Natural killer cell treated with Interleukin-12 subunit alpha and Interleukin-12 subunit beta and Interleukin-15 and Interleukin-18, amount 100 ng/mL, for 72 hours (primary cell): ENCODE data around the gene SEC14L5. TPM values are rescaled to one million over a fixed set of nuclear protein-coding genes. Genes with fewer than 3 reads are reported as not detected.
A peak's percentile ranks its signal among the peaks of the same experiment; 100 is the strongest.
"Not testable (repeated sequence)": the region's sequence is repeated elsewhere in the genome, so short reads cannot be mapped to it uniquely, and the experiment has no call there.

Source experiments
- ATAC-seq, 2 donors: fragments of 150-1000 bp; cut with Tn5 transposase in 1 of 2; sonication (Bioruptor Pico), chemical (Tn5 transposase) in 1 of 2; 2 replicates each; pipeline ENCODE4 v1.10.0; 2021
- DNase-seq: peaks from one replicate; pipeline ENCODE4 v3.0.0; 2022; ENCODE audit warnings: low spot score
- H3K27ac Mint-ChIP-seq, 2 donors: 1 replicate in 1 of 2; 2 replicates in 1 of 2; pipeline ENCODE4 v1.8.0; 2022; ENCODE audit warnings: mixed read lengths in 2 of 2, mild to moderate bottlenecking in 1 of 2, moderate library complexity in 1 of 2
- H3K27me3 Mint-ChIP-seq, 2 donors: 1 replicate in 1 of 2; 2 replicates in 1 of 2; pipeline ENCODE4 v1.8.0; 2022; ENCODE audit warnings: mixed read lengths in 2 of 2
- H3K36me3 Mint-ChIP-seq: one replicate; pipeline ENCODE4 v1.8.0; 2022; ENCODE audit warnings: mixed read lengths
- H3K4me1 Mint-ChIP-seq, 2 donors: 1 replicate in 1 of 2; 2 replicates in 1 of 2; pipeline ENCODE4 v1.8.0; 2022; ENCODE audit warnings: low read depth in 2 of 2, mixed read lengths in 2 of 2, mild to moderate bottlenecking in 1 of 2
- H3K4me3 Mint-ChIP-seq: one replicate; pipeline ENCODE4 v1.8.0; 2022; ENCODE audit warnings: mixed read lengths
- H3K9me3 Mint-ChIP-seq: 2 replicates; pipeline ENCODE4 v1.8.0; 2022; ENCODE audit warnings: mixed read lengths
- total RNA-seq, 2 donors: library from RNA; stranded (reverse); gene quantifications; one replicate each; pipeline ENCODE4 v1.2.3, GENCODE V29; 2022

Gene SEC14L5
- total RNA-seq, 2 donors from 2014 or later, result not detected

- DNase-seq, result no peak
- H3K4me3 Mint-ChIP-seq, result no peak overlapping the region
- H3K27me3 Mint-ChIP-seq, result peaks cover 0 to 4% of the 10 kb centered on the region in 2 donors
- H3K27ac Mint-ChIP-seq, result no peak overlapping the region
- ATAC-seq, result no peak
- no peaks in the 10 kb centered on the region for H3K9me3 Mint-ChIP-seq
- no peaks in the 10 kb centered on the region for H3K36me3 Mint-ChIP-seq
- no peaks in the 10 kb centered on the region for H3K4me1 Mint-ChIP-seq
Observed at GRCh38 chr16:5041600-5042133, 83.5 kb downstream of the SEC14L5 start.

- no peak for DNase-seq
- Mint-ChIP-seq H3K9me3 (no peaks in the 10 kb centered on the region), H3K27me3 (peaks cover 0 to 2% of the 10 kb centered on the region in 2 donors), H3K4me3 (no peak overlapping the region), H3K27ac (no peak overlapping the region), H3K36me3 (no peaks in the 10 kb centered on the region), H3K4me1 (no peaks in the 10 kb centered on the region)
- no peak for ATAC-seq
Observed at GRCh38 chr16:5042574-5043171, 84.5 kb downstream of the SEC14L5 start.

GRCh38 chr16:5044011-5044540, 85.9 kb downstream of the SEC14L5 start:
- DNase-seq, result no peak
- no peak for ATAC-seq
- Mint-ChIP-seq H3K27ac (no peak overlapping the region), H3K9me3 (no peaks in the 10 kb centered on the region), H3K36me3 (no peaks in the 10 kb centered on the region), H3K4me1 (no peaks in the 10 kb centered on the region), H3K27me3 (peaks cover 2 to 8% of the 10 kb centered on the region in 2 donors), H3K4me3 (no peak overlapping the region)

- ATAC-seq, H3K9me3 Mint-ChIP-seq, DNase-seq, H3K27ac Mint-ChIP-seq, H3K36me3 Mint-ChIP-seq, H3K4me3 Mint-ChIP-seq, H3K4me1 Mint-ChIP-seq: not testable (repeated sequence)
- H3K27me3 Mint-ChIP-seq, result peaks cover 2 to 11% of the 10 kb centered on the region in 2 donors
Observed at GRCh38 chr16:5044581-5044980, 86.5 kb downstream of the SEC14L5 start.

GRCh38 chr16:5045499-5046115, 87.5 kb downstream of the SEC14L5 start:
- DNase-seq (no peak), ATAC-seq (no peak)
- Mint-ChIP-seq H3K36me3 (no peaks in the 10 kb centered on the region), H3K4me3 (no peak overlapping the region), H3K27me3 (peaks cover 2 to 15% of the 10 kb centered on the region in 2 donors), H3K4me1 (no peaks in the 10 kb centered on the region), H3K27ac (no peak overlapping the region), H3K9me3 (no peaks in the 10 kb centered on the region)

GRCh38 chr16:5046914-5047313, 88.8 kb downstream of the SEC14L5 start:
- H3K4me1 Mint-ChIP-seq, result no peaks in the 10 kb centered on the region
- H3K27me3 Mint-ChIP-seq, result peaks cover 2 to 15% of the 10 kb centered on the region in 2 donors
- H3K4me3 Mint-ChIP-seq, result no peak overlapping the region
- DNase-seq, result no peak
- no peak overlapping the region for H3K27ac Mint-ChIP-seq
- H3K9me3 Mint-ChIP-seq, result no peaks in the 10 kb centered on the region
- no peak for ATAC-seq
- no peaks in the 10 kb centered on the region for H3K36me3 Mint-ChIP-seq

GRCh38 chr16:5054876-5055865, 97.0 kb downstream of the SEC14L5 start:
- ATAC-seq (no peak), DNase-seq (no peak)
- peaks cover 0 to 5% of the 10 kb centered on the region in 2 donors for H3K27me3 Mint-ChIP-seq
- H3K27ac Mint-ChIP-seq, result no peak overlapping the region
- no peaks in the 10 kb centered on the region for H3K4me1 Mint-ChIP-seq
- no peaks in the 10 kb centered on the region for H3K36me3 Mint-ChIP-seq
- no peaks in the 10 kb centered on the region for H3K9me3 Mint-ChIP-seq
- H3K4me3 Mint-ChIP-seq, result no peak overlapping the region

GRCh38 chr16:5056352-5056751, 98.2 kb downstream of the SEC14L5 start:
- ATAC-seq (peak; percentile 65 to 74), DNase-seq (no peak)
- Mint-ChIP-seq H3K27ac (no peak overlapping the region), H3K4me1 (no peaks in the 10 kb centered on the region), H3K36me3 (no peaks in the 10 kb centered on the region), H3K4me3 (no peak overlapping the region), H3K27me3 (peaks cover 0 to 5% of the 10 kb centered on the region in 2 donors), H3K9me3 (no peaks in the 10 kb centered on the region)

- H3K27ac Mint-ChIP-seq, result no peak overlapping the region
- H3K27me3 Mint-ChIP-seq, result peaks cover 0 to 11% of the 10 kb centered on the region in 2 donors
- no peaks in the 10 kb centered on the region for H3K9me3 Mint-ChIP-seq
- DNase-seq, result no peak
- H3K36me3 Mint-ChIP-seq, result no peaks in the 10 kb centered on the region
- ATAC-seq, result no peak
- no peaks in the 10 kb centered on the region for H3K4me1 Mint-ChIP-seq
- no peak overlapping the region for H3K4me3 Mint-ChIP-seq
Observed at GRCh38 chr16:5058476-5058875, 100.3 kb downstream of the SEC14L5 start.

- ATAC-seq (no peak), DNase-seq (no peak)
- no peaks in the 10 kb centered on the region for H3K36me3 Mint-ChIP-seq
- H3K4me3 Mint-ChIP-seq, result no peak overlapping the region
- no peaks in the 10 kb centered on the region for H3K4me1 Mint-ChIP-seq
- H3K27me3 Mint-ChIP-seq, result peaks cover 0 to 11% of the 10 kb centered on the region in 2 donors
- no peaks in the 10 kb centered on the region for H3K9me3 Mint-ChIP-seq
- no peak overlapping the region for H3K27ac Mint-ChIP-seq
Observed at GRCh38 chr16:5059386-5060072, 101.4 kb downstream of the SEC14L5 start.

GRCh38 chr16:5060073-5060641, 102.0 kb downstream of the SEC14L5 start:
- DNase-seq, result no peak
- no peak for ATAC-seq
- H3K4me1 Mint-ChIP-seq, result no peaks in the 10 kb centered on the region
- H3K9me3 Mint-ChIP-seq, result no peaks in the 10 kb centered on the region
- peaks cover 0 to 11% of the 10 kb centered on the region in 2 donors for H3K27me3 Mint-ChIP-seq
- no peak overlapping the region for H3K4me3 Mint-ChIP-seq
- no peak overlapping the region for H3K27ac Mint-ChIP-seq
- H3K36me3 Mint-ChIP-seq, result no peaks in the 10 kb centered on the region

GRCh38 chr16:5062051-5062450, 103.9 kb downstream of the SEC14L5 start:
- no peaks in the 10 kb centered on the region for H3K9me3 Mint-ChIP-seq
- ATAC-seq, result peak in 1 of 2 donors; percentile 17
- H3K4me1 Mint-ChIP-seq, result no peaks in the 10 kb centered on the region
- DNase-seq, result no peak
- H3K36me3 Mint-ChIP-seq, result no peaks in the 10 kb centered on the region
- H3K27me3 Mint-ChIP-seq, result peaks cover 0 to 9% of the 10 kb centered on the region in 2 donors
- H3K27ac Mint-ChIP-seq, result no peak overlapping the region
- no peak overlapping the region for H3K4me3 Mint-ChIP-seq
